Measurements from ENCODE around the gene SWT1. TPM values are rescaled to one million over a fixed set of nuclear protein-coding genes. Genes with fewer than 3 reads are reported as not detected.

The SWT1 gene
- total and polyA plus RNA-seq, 2 of the 13 experiments (the other 11 are each of a cell fraction or from before 2014, with no cell fraction given), result 1.7 to 2.5 TPM

DNA sequence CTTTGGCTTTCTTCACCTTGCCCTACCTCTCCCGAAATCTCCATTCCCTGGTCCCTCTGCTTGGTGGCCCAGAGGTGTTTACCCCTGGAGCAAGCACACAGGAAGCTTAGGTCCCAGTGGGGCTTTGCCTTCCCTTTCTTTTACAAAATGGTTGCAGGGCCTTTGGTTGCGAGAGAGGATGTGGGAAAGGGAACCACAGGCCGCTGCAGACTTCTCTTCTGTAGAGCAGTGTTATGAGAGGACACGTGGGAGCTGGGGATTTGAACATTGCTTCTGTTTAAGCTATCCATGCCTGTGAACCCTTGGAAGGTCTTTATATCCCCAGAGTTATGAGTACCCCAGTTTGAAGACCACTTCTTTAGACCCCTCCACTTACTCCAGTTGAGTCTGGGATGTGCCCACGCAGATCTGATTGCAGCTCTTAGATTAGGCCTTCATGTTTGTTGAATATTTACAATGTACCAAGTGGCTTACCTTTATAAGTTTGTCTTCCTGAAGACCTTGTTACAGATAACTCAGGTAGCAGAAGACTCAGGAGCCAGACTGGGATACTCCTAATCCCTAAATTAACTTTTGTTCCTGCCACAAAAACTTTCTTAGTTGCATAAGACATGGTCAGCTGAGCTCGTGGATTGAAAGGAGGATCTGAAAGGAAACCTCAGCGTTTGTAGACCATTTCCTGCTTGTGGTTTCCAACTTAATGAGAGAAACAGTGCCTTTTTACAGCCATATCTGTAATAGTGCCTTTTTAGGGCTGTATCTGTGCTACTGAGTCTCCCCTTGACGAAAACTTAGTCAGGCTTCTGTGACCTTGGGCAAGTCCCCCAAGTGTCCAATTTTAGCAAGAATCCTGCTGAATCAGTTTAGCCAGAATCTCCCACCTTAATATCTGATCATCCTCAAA, 182.0 kb downstream of the SWT1 start:
- ATAC-seq, result no peak
- no peak for TF ChIP-seq CAMTA2 (CRISPR knock-in tag; IDR thresholded peaks at IDR 0.05; ENCODE audit: borderline replicate concordance)
- TF ChIP-seq, protein P1, sequence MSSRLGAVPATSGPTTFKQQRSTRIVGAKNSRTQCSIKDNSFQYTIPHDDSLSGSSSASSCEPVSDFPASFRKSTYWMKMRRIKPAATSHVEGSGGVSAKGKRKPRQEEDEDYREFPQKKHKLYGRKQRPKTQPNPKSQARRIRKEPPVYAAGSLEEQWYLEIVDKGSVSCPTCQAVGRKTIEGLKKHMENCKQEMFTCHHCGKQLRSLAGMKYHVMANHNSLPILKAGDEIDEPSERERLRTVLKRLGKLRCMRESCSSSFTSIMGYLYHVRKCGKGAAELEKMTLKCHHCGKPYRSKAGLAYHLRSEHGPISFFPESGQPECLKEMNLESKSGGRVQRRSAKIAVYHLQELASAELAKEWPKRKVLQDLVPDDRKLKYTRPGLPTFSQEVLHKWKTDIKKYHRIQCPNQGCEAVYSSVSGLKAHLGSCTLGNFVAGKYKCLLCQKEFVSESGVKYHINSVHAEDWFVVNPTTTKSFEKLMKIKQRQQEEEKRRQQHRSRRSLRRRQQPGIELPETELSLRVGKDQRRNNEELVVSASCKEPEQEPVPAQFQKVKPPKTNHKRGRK (CRISPR knock-in tag; IDR thresholded peaks at IDR 0.05), result no peak
- TF ChIP-seq HDAC2 (CRISPR knock-in tag; IDR thresholded peaks at IDR 0.05), result no peak
- TF ChIP-seq AKAP8 (CRISPR knock-in tag; IDR thresholded peaks at IDR 0.05), result no peak
- no peak for TF ChIP-seq ZNF777 (CRISPR knock-in tag; IDR thresholded peaks at IDR 0.05)
- no peak for TF ChIP-seq DR1 (CRISPR knock-in tag; IDR thresholded peaks at IDR 0.05)
- TF ChIP-seq, protein P2, sequence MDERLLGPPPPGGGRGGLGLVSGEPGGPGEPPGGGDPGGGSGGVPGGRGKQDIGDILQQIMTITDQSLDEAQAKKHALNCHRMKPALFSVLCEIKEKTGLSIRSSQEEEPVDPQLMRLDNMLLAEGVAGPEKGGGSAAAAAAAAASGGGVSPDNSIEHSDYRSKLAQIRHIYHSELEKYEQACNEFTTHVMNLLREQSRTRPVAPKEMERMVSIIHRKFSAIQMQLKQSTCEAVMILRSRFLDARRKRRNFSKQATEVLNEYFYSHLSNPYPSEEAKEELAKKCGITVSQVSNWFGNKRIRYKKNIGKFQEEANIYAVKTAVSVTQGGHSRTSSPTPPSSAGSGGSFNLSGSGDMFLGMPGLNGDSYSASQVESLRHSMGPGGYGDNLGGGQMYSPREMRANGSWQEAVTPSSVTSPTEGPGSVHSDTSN (CRISPR knock-in tag; IDR thresholded peaks at IDR 0.05), result no peak
- no peak for TF ChIP-seq NFE2L1 (CRISPR knock-in tag; IDR thresholded peaks at IDR 0.05; ENCODE audit: borderline replicate concordance)
- no peak for TF ChIP-seq ZNF230 (CRISPR knock-in tag; IDR thresholded peaks at IDR 0.05)
- TF ChIP-seq, protein P3, sequence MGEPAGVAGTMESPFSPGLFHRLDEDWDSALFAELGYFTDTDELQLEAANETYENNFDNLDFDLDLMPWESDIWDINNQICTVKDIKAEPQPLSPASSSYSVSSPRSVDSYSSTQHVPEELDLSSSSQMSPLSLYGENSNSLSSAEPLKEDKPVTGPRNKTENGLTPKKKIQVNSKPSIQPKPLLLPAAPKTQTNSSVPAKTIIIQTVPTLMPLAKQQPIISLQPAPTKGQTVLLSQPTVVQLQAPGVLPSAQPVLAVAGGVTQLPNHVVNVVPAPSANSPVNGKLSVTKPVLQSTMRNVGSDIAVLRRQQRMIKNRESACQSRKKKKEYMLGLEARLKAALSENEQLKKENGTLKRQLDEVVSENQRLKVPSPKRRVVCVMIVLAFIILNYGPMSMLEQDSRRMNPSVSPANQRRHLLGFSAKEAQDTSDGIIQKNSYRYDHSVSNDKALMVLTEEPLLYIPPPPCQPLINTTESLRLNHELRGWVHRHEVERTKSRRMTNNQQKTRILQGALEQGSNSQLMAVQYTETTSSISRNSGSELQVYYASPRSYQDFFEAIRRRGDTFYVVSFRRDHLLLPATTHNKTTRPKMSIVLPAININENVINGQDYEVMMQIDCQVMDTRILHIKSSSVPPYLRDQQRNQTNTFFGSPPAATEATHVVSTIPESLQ (CRISPR knock-in tag; conservative IDR thresholded peaks at IDR 0.05), result no peak
- no peak for TF ChIP-seq ZNF121 (CRISPR knock-in tag; IDR thresholded peaks at IDR 0.05)
- TF ChIP-seq ZNF468 (CRISPR knock-in tag; IDR thresholded peaks at IDR 0.05), result no peak

More for the DNA sequence above, 182.0 kb downstream of the SWT1 start:
- POLR2A ChIA-PET, result no interaction called here
- Histone ChIP-seq H3K4me3 (replicated peaks in 1 of 3; ENCODE audit: insufficient read depth in 1 of 3, low read depth in 2 of 3, low read length in 3 of 3) (no peak overlapping the region), H4K20me1 (ENCODE audit: insufficient read depth, low read length) (no peaks in the 10 kb centered on the region), H3K9ac (ENCODE audit: insufficient read depth, low read depth, low read length) (no peak overlapping the region), H3K79me2 (ENCODE audit: insufficient read depth, low read length) (no peaks in the 10 kb centered on the region), H3K9me3 (ENCODE audit: low read length) (no peaks in the 10 kb centered on the region), H3K27me3 (ENCODE audit: control insufficient read depth in 1 of 2, insufficient read depth in 2 of 2, low read length in 2 of 2) (no peaks in the 10 kb centered on the region), H3K27ac (ENCODE audit: extremely low read length, insufficient read depth, low read length) (no peak overlapping the region), H3K4me1 (ENCODE audit: insufficient read depth, low read length) (peaks cover 27% of the 10 kb centered on the region), H3K36me3 (replicated peaks in 1 of 2; ENCODE audit: control insufficient read depth in 1 of 2, insufficient read depth in 2 of 2, low read length in 2 of 2) (no peaks in the 10 kb centered on the region), H2AFZ (ENCODE audit: low read length) (no peak overlapping the region), H3K4me2 (ENCODE audit: low read depth, low read length) (no peak overlapping the region)
- intact Hi-C loops (cut with micrococcal nuclease; ENCODE audit: unreplicated experiment), result no loop called here
- in situ Hi-C loops (cut with HindIII; ENCODE audit: extremely low pct_ligation_motif_present, low pct_unique_long_range_greater_than_20kb), result no loop called here
- BruUV-seq (replicated peaks), result no TSS peak
- CTCF ChIA-PET (ENCODE audit: low intra/inter-chr PET ratio, low total read pairs), result no interaction called here
- FAIRE-seq (no peak), DNase-seq (ENCODE audit: low spot score) (no peak)
- 88% methylated on average over 6 of the region's 8 CpGs for WGBS (ENCODE audit: low lambda C conversion rate)

Data from HepG2 (cell line).